ENCODE measurements around the gene TARBP1.

DNA sequence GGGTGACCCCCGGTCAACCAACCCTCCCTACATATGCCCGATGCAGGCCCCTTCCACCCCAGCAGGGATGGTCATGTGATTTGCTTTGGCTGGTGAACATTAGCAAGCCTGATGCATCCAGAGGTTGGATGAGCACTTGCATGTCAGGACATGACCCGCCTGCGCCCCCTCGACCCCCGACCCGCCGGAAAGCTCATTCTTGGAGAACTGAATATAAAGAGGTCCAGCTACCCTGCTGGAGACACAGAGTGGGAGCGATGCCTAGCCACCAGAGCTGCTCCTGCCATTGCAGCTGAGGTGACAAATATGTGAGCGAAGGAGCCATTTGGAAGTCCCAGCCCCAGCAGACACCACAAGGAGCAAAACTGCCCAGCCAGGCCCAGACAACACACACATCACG, 66.1 kb downstream of the TARBP1 start:
- TF ChIP-seq CTCF (conservative IDR thresholded peaks at IDR 0.05; ENCODE audit: low read length), result no peak
- TF ChIP-seq EZH2phosphoT487 (IDR thresholded peaks at IDR 0.05; ENCODE audit: borderline replicate concordance, low read depth, low read length), result no peak

Measured in OCI-LY7 (cell line).